T-helper 2 cell (primary cell): ENCODE data around the gene KRT14.
"Not testable (repeated sequence)": the region's sequence is repeated elsewhere in the genome, so short reads cannot be mapped to it uniquely, and the experiment has no call there.

Source experiments
- DNase-seq, 5 experiments: peaks; one replicate each; pipeline versions ENCODE4 v3.0.0 to v3.0.0-alpha.2; 2012 to 2022

The KRT14 gene

GRCh38 chr17:41622340-41623183 lies 35.9 kb upstream of the KRT14 start:
- not testable (repeated sequence) for DNase-seq

- DNase-seq, result no peak
Observed at GRCh38 chr17:41621916-41622315, 35.2 kb upstream of the KRT14 start.

- not testable (repeated sequence) for DNase-seq
Observed at GRCh38 chr17:41621435-41621817, 34.7 kb upstream of the KRT14 start.

- no peak for DNase-seq
Observed at GRCh38 chr17:41620583-41621434, 34.1 kb upstream of the KRT14 start.

- not testable (repeated sequence) for DNase-seq
Observed at GRCh38 chr17:41619927-41620582, 33.4 kb upstream of the KRT14 start.

- DNase-seq, result no peak
Observed at GRCh38 chr17:41619036-41619926, 32.6 kb upstream of the KRT14 start.

GRCh38 chr17:41618341-41619035 lies 31.8 kb upstream of the KRT14 start:
- DNase-seq, result no peak

GRCh38 chr17:41617698-41618097 lies 31.0 kb upstream of the KRT14 start:
- DNase-seq, result no peak

GRCh38 chr17:41617136-41617535 lies 30.4 kb upstream of the KRT14 start:
- no peak for DNase-seq

- not testable (repeated sequence) for DNase-seq
Observed at GRCh38 chr17:41616486-41616885, 29.8 kb upstream of the KRT14 start.

- DNase-seq, result no peak
Observed at GRCh38 chr17:41615454-41615853, 28.8 kb upstream of the KRT14 start.

GRCh38 chr17:41614767-41615166 lies 28.1 kb upstream of the KRT14 start:
- DNase-seq, result not testable (repeated sequence)

- no peak for DNase-seq
Observed at GRCh38 chr17:41614098-41614497, 27.4 kb upstream of the KRT14 start.

- DNase-seq, result no peak
Observed at GRCh38 chr17:41613277-41614082, 26.8 kb upstream of the KRT14 start.

- DNase-seq, result not testable (repeated sequence)
Observed at GRCh38 chr17:41612376-41613160, 25.9 kb upstream of the KRT14 start, which contains the start of gene KRT16. KRT16 (minus strand) TSS chr17:41612767; CDS start chr17:41612688, 79 bp downstream.

GRCh38 chr17:41610965-41611640 lies 24.4 kb upstream of the KRT14 start:
- DNase-seq, result no peak

GRCh38 chr17:41610061-41610517 lies 23.4 kb upstream of the KRT14 start:
- DNase-seq, result not testable (repeated sequence)

- DNase-seq, result not testable (repeated sequence)
Observed at GRCh38 chr17:41606930-41607329, 20.2 kb upstream of the KRT14 start.

- no peak for DNase-seq
Observed at GRCh38 chr17:41602524-41602923, 15.8 kb upstream of the KRT14 start.
